ENCODE results near the gene NAV3.

NAV3 gene

DNA sequence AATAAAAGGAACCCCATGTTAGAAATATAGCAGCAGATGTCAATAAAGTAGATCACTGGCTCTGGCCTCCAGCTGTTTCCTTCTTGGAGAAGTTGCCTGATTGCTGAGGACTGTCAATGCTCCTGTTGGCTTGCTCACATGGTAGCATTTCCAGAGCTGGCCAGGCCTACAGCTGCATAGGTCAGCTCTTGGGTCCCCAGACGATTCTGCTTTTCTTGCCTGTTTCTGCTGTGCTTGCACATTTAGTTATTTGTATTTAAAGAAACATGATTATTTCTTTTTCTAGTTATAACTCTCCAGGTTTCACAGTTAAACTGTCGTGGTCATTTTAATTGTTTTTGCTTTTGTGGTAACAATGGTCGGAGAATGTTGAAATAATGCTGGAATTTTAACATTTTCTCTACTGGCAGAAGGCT is 7.2 kb downstream of the NAV3 start:
- TF ChIP-seq, protein P1, sequence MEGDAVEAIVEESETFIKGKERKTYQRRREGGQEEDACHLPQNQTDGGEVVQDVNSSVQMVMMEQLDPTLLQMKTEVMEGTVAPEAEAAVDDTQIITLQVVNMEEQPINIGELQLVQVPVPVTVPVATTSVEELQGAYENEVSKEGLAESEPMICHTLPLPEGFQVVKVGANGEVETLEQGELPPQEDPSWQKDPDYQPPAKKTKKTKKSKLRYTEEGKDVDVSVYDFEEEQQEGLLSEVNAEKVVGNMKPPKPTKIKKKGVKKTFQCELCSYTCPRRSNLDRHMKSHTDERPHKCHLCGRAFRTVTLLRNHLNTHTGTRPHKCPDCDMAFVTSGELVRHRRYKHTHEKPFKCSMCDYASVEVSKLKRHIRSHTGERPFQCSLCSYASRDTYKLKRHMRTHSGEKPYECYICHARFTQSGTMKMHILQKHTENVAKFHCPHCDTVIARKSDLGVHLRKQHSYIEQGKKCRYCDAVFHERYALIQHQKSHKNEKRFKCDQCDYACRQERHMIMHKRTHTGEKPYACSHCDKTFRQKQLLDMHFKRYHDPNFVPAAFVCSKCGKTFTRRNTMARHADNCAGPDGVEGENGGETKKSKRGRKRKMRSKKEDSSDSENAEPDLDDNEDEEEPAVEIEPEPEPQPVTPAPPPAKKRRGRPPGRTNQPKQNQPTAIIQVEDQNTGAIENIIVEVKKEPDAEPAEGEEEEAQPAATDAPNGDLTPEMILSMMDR (IDR thresholded peaks at IDR 0.05; ENCODE audit: insufficient read depth, low read length), result no peak
- TF ChIP-seq SPI1 (IDR thresholded peaks at IDR 0.05; ENCODE audit: borderline replicate concordance, low read depth) (no peak), POLR2AphosphoS5 (IDR thresholded peaks at IDR 0.05; ENCODE audit: low read depth) (no peak), GABPA (IDR thresholded peaks at IDR 0.05; ENCODE audit: low read depth) (no peak)
- TF ChIP-seq, protein P2, sequence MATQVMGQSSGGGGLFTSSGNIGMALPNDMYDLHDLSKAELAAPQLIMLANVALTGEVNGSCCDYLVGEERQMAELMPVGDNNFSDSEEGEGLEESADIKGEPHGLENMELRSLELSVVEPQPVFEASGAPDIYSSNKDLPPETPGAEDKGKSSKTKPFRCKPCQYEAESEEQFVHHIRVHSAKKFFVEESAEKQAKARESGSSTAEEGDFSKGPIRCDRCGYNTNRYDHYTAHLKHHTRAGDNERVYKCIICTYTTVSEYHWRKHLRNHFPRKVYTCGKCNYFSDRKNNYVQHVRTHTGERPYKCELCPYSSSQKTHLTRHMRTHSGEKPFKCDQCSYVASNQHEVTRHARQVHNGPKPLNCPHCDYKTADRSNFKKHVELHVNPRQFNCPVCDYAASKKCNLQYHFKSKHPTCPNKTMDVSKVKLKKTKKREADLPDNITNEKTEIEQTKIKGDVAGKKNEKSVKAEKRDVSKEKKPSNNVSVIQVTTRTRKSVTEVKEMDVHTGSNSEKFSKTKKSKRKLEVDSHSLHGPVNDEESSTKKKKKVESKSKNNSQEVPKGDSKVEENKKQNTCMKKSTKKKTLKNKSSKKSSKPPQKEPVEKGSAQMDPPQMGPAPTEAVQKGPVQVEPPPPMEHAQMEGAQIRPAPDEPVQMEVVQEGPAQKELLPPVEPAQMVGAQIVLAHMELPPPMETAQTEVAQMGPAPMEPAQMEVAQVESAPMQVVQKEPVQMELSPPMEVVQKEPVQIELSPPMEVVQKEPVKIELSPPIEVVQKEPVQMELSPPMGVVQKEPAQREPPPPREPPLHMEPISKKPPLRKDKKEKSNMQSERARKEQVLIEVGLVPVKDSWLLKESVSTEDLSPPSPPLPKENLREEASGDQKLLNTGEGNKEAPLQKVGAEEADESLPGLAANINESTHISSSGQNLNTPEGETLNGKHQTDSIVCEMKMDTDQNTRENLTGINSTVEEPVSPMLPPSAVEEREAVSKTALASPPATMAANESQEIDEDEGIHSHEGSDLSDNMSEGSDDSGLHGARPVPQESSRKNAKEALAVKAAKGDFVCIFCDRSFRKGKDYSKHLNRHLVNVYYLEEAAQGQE (IDR thresholded peaks at IDR 0.05; ENCODE audit: insufficient replicate concordance, low read depth), result no peak
- no peak overlapping the region for H3K27ac ChIP-seq (replicated peaks)
- DNase-seq (ENCODE audit: low read depth in 1 of 2, low spot score in 1 of 2), result no peak
- no peak overlapping the region for H3K4me3 ChIP-seq (replicated peaks; ENCODE audit: insufficient read depth, low read length)
- H3K27me3 ChIP-seq (ENCODE audit: insufficient read depth, poor library complexity, severe bottlenecking), result no peaks in the 10 kb centered on the region

DNA sequence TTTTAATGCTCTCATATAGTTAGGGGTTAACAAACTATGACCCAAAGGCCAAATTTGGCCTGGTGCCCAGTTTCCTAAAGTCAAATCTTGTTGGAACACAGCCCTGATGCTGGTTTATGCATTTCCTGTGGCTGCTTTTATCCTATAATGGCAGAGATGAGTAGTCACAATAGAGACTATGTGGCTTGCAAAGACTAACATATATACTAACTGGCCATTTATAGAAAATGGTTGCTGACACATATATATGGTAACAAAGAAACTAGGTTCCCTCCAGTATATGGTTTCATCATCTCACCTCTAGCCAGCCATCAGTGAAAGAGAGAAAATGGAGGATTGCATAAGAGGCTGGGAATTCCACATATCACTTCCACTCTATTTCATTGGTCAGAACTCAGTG is 10.8 kb downstream of the NAV3 start:
- Histone ChIP-seq H3K27me3 (ENCODE audit: insufficient read depth, poor library complexity, severe bottlenecking) (no peaks in the 10 kb centered on the region), H3K27ac (replicated peaks) (no peak overlapping the region), H3K4me3 (replicated peaks; ENCODE audit: insufficient read depth, low read length) (no peak overlapping the region)
- TF ChIP-seq SPI1 (IDR thresholded peaks at IDR 0.05; ENCODE audit: borderline replicate concordance, low read depth) (no peak), POLR2AphosphoS5 (IDR thresholded peaks at IDR 0.05; ENCODE audit: low read depth) (no peak), GABPA (IDR thresholded peaks at IDR 0.05; ENCODE audit: low read depth) (no peak)
- TF ChIP-seq, protein P1 (IDR thresholded peaks at IDR 0.05; ENCODE audit: insufficient read depth, low read length), result no peak
- TF ChIP-seq, protein P2 (IDR thresholded peaks at IDR 0.05; ENCODE audit: insufficient replicate concordance, low read depth), result no peak
- no peak for DNase-seq (ENCODE audit: low read depth in 1 of 2, low spot score in 1 of 2)

DNA sequence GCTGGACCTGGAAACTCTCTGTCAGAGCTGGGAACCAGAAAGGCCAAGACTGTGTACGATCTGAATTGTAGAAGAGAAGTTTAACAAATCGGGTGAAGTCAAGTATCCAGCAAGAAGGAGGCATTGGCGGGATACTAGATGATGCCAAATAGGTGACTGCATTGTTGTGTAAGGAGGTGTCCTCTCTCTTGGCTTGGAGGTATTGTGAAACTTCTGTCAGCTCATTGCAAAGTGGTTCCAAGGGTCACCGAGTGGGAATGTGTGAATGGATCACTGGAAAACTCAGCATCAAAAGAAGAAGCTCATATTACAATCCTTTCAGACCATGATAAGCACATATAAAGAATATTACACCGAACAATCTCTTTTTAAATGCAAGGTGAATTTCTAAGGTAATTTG is 11.7 kb downstream of the NAV3 start:
- no peak for TF ChIP-seq POLR2AphosphoS5 (IDR thresholded peaks at IDR 0.05; ENCODE audit: low read depth)
- TF ChIP-seq, protein P1 (IDR thresholded peaks at IDR 0.05; ENCODE audit: insufficient read depth, low read length), result no peak
- no peak for TF ChIP-seq SPI1 (IDR thresholded peaks at IDR 0.05; ENCODE audit: borderline replicate concordance, low read depth)
- no peak for TF ChIP-seq GABPA (IDR thresholded peaks at IDR 0.05; ENCODE audit: low read depth)
- TF ChIP-seq, protein P2 (IDR thresholded peaks at IDR 0.05; ENCODE audit: insufficient replicate concordance, low read depth), result no peak
- no peak for DNase-seq (ENCODE audit: low read depth in 1 of 2, low spot score in 1 of 2)
- no peaks in the 10 kb centered on the region for H3K27me3 ChIP-seq (ENCODE audit: insufficient read depth, poor library complexity, severe bottlenecking)
- H3K27ac ChIP-seq (replicated peaks), result no peak overlapping the region
- no peak overlapping the region for H3K4me3 ChIP-seq (replicated peaks; ENCODE audit: insufficient read depth, low read length)

Data from HL-60 (cell line).